ENCODE data around the gene POLR2L. TPM values are rescaled to one million over a fixed set of nuclear protein-coding genes. Genes with fewer than 3 reads are reported as not detected.

The POLR2L gene
- total RNA-seq, 1 donor from 2014 or later, result 83.9 TPM

- ATAC-seq (ENCODE audit: low read depth), result no peak
- H3K4me1 Mint-ChIP-seq, result peaks cover 27% of the 10 kb centered on the region
- intact Hi-C loops (cut with micrococcal nuclease), result no loop called here
- peaks cover 21% of the 10 kb centered on the region for H3K36me3 Mint-ChIP-seq (ENCODE audit: low read depth)
- H3K27ac Mint-ChIP-seq, result no peak overlapping the region
- peaks cover 2% of the 10 kb centered on the region for H3K27me3 Mint-ChIP-seq
- no peak for DNase-seq
- CTCF ChIA-PET, result no interaction called here
- H3K4me3 Mint-ChIP-seq, result no peak overlapping the region
- POLR2A ChIA-PET, result no interaction called here
- no peak for TF ChIP-seq CTCF (IDR thresholded peaks at IDR 0.05)
- H3K9me3 Mint-ChIP-seq, result no peaks in the 10 kb centered on the region
These were observed 49.5 kb downstream of the POLR2L start for GRCh38 chr11:792873-793272.

- no peaks in the 10 kb centered on the region for H3K9me3 Mint-ChIP-seq
- ChIA-PET CTCF (no interaction called here), POLR2A (no interaction called here)
- H3K4me3 Mint-ChIP-seq, result no peak overlapping the region
- peaks cover 27% of the 10 kb centered on the region for H3K4me1 Mint-ChIP-seq
- H3K27ac Mint-ChIP-seq, result no peak overlapping the region
- no peak for DNase-seq
- intact Hi-C loops (cut with micrococcal nuclease), result no loop called here
- H3K27me3 Mint-ChIP-seq, result peaks cover 2% of the 10 kb centered on the region
- no peak for TF ChIP-seq CTCF (IDR thresholded peaks at IDR 0.05)
- H3K36me3 Mint-ChIP-seq (ENCODE audit: low read depth), result peaks cover 21% of the 10 kb centered on the region
- no peak for ATAC-seq (ENCODE audit: low read depth)
These were observed 49.9 kb downstream of the POLR2L start for GRCh38 chr11:792535-792821.

GRCh38 chr11:791658-792534 is 50.4 kb downstream of the POLR2L start:
- ChIA-PET CTCF (no interaction called here), POLR2A (interaction anchor here (0.5 to 0.7 kb wide), 3 partner anchors 95 to 1340 kb away, joined by 3 to 6 read pairs (median 5); partner anchors contain the start of genes DEAF1 and TMEM80)
- Mint-ChIP-seq H3K27ac (no peak overlapping the region), H3K27me3 (peaks cover 2% of the 10 kb centered on the region), H3K4me1 (peaks cover 23% of the 10 kb centered on the region), H3K36me3 (ENCODE audit: low read depth) (peaks cover 21% of the 10 kb centered on the region), H3K9me3 (no peaks in the 10 kb centered on the region), H3K4me3 (no peak overlapping the region)
- ATAC-seq (ENCODE audit: low read depth) (no peak), DNase-seq (no peak)
- TF ChIP-seq CTCF (IDR thresholded peaks at IDR 0.05), result no peak
- intact Hi-C loops (cut with micrococcal nuclease), result no loop called here

GRCh38 chr11:790721-791564 is 51.4 kb downstream of the POLR2L start:
- Mint-ChIP-seq H3K36me3 (ENCODE audit: low read depth) (peaks cover 20% of the 10 kb centered on the region), H3K27me3 (peaks cover 2% of the 10 kb centered on the region), H3K4me3 (no peak overlapping the region), H3K27ac (no peak overlapping the region), H3K4me1 (peaks cover 13% of the 10 kb centered on the region), H3K9me3 (no peaks in the 10 kb centered on the region)
- TF ChIP-seq CTCF (IDR thresholded peaks at IDR 0.05), result no peak
- ATAC-seq (ENCODE audit: low read depth), result no peak
- CTCF ChIA-PET, result no interaction called here
- no peak for DNase-seq
- POLR2A ChIA-PET, result interaction anchor here (0.6 kb wide), 1 partner anchor 1341 kb away, joined by 6 read pairs; no protein-coding TSS in a partner anchor
- intact Hi-C loops (cut with micrococcal nuclease), result no loop called here

GRCh38 chr11:789943-790342 is 52.4 kb downstream of the POLR2L start, which contains the start of gene CEND1:
Gene CEND1 (minus strand): TSS chr11:790090. CDS start chr11:788576, 1,514 bp downstream.
- POLR2A ChIA-PET, result interaction anchor here (1.0 kb wide), 1 partner anchor 19 kb away, joined by 3 read pairs; the partner anchor contains the start of gene RPLP2
- CTCF ChIA-PET, result no interaction called here
- DNase-seq, result no peak
- Mint-ChIP-seq H3K36me3 (ENCODE audit: low read depth) (peaks cover 19% of the 10 kb centered on the region), H3K27me3 (peaks cover 2% of the 10 kb centered on the region), H3K4me1 (peaks cover 7% of the 10 kb centered on the region), H3K27ac (no peak within 1 kb of the TSS), H3K4me3 (peak within 1 kb of the TSS; percentile 35), H3K9me3 (no peaks in the 10 kb centered on the region)
- TF ChIP-seq CTCF (IDR thresholded peaks at IDR 0.05), result no peak
- intact Hi-C loops (cut with micrococcal nuclease), result no loop called here
- ATAC-seq (ENCODE audit: low read depth), result peak; percentile 68
